ENCODE results near the gene CEMP1.

GRCh38 chr16:2532494-2533141, 1.4 kb upstream of the CEMP1 start:
- TF ChIP-seq, protein P1, sequence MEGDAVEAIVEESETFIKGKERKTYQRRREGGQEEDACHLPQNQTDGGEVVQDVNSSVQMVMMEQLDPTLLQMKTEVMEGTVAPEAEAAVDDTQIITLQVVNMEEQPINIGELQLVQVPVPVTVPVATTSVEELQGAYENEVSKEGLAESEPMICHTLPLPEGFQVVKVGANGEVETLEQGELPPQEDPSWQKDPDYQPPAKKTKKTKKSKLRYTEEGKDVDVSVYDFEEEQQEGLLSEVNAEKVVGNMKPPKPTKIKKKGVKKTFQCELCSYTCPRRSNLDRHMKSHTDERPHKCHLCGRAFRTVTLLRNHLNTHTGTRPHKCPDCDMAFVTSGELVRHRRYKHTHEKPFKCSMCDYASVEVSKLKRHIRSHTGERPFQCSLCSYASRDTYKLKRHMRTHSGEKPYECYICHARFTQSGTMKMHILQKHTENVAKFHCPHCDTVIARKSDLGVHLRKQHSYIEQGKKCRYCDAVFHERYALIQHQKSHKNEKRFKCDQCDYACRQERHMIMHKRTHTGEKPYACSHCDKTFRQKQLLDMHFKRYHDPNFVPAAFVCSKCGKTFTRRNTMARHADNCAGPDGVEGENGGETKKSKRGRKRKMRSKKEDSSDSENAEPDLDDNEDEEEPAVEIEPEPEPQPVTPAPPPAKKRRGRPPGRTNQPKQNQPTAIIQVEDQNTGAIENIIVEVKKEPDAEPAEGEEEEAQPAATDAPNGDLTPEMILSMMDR (IDR thresholded peaks at IDR 0.05), result no peak
- peak; percentile 12 to 30 for TF ChIP-seq POLR2A (IDR thresholded peaks at IDR 0.05)
- no peak for TF ChIP-seq EP300 (IDR thresholded peaks at IDR 0.05)
- peak in 1 of 3 donors; percentile 42 for TF ChIP-seq POLR2AphosphoS5 (IDR thresholded peaks at IDR 0.05)

Measured in suprapubic skin (tissue), 4 donors.